UCSD-AML1 (cell line): Measurements from ENCODE around the gene SNTG2.

Experiments
- DNase-seq: peaks from one replicate; lab custom pipeline; 2025; ENCODE audit not compliant: unreplicated experiment; lab: John Stamatoyannopoulos, UW

The SNTG2 gene

GRCh38 chr2:1047485-1047884 is 96.8 kb downstream of the SNTG2 start:
- no peak for DNase-seq

GRCh38 chr2:1049691-1050090 is 99.0 kb downstream of the SNTG2 start:
- no peak for DNase-seq

- DNase-seq: no peak
Measured at GRCh38 chr2:1051075-1051474, 100.4 kb downstream of the SNTG2 start.

- no peak for DNase-seq
Measured at GRCh38 chr2:1052771-1053191, 102.1 kb downstream of the SNTG2 start.

GRCh38 chr2:1053786-1054185 is 103.1 kb downstream of the SNTG2 start:
- no peak for DNase-seq

- no peak for DNase-seq
Measured at GRCh38 chr2:1054399-1054798, 103.8 kb downstream of the SNTG2 start.

GRCh38 chr2:1055014-1055595 is 104.5 kb downstream of the SNTG2 start:
- DNase-seq: no peak

- no peak for DNase-seq
Measured at GRCh38 chr2:1060372-1060771, 109.7 kb downstream of the SNTG2 start.

- DNase-seq: no peak
Measured at GRCh38 chr2:1060987-1061386, 110.3 kb downstream of the SNTG2 start.

GRCh38 chr2:1068241-1068640 is 117.6 kb downstream of the SNTG2 start:
- no peak for DNase-seq

- no peak for DNase-seq
Measured at GRCh38 chr2:1068822-1069221, 118.2 kb downstream of the SNTG2 start.

GRCh38 chr2:1069847-1070246 is 119.2 kb downstream of the SNTG2 start:
- DNase-seq: no peak

GRCh38 chr2:1070601-1071000 is 120.0 kb downstream of the SNTG2 start:
- no peak for DNase-seq

GRCh38 chr2:1071650-1072049 is 121.0 kb downstream of the SNTG2 start:
- DNase-seq: no peak

- no peak for DNase-seq
Measured at GRCh38 chr2:1072250-1072649, 121.6 kb downstream of the SNTG2 start.

GRCh38 chr2:1077911-1078310 is 127.3 kb downstream of the SNTG2 start:
- no peak for DNase-seq

GRCh38 chr2:1078326-1078725 is 127.7 kb downstream of the SNTG2 start:
- DNase-seq: no peak

GRCh38 chr2:1079873-1080799 is 129.5 kb downstream of the SNTG2 start:
- no peak for DNase-seq

- DNase-seq: no peak
Measured at GRCh38 chr2:1081451-1082225, 131.0 kb downstream of the SNTG2 start.

- no peak for DNase-seq
Measured at GRCh38 chr2:1082456-1083205, 132.0 kb downstream of the SNTG2 start.
